CD4-positive, alpha-beta T cell treated with Interleukin-21 for 1 hour (primary cell): ENCODE results near the gene OPRL1.
"Not testable (repeated sequence)": the region's sequence is repeated elsewhere in the genome, so short reads cannot be mapped to it uniquely, and the experiment has no call there.

Experiments
- DNase-seq: peaks from one replicate; pipeline ENCODE4 v3.0.0-alpha.2; 2020

Gene OPRL1

DNA sequence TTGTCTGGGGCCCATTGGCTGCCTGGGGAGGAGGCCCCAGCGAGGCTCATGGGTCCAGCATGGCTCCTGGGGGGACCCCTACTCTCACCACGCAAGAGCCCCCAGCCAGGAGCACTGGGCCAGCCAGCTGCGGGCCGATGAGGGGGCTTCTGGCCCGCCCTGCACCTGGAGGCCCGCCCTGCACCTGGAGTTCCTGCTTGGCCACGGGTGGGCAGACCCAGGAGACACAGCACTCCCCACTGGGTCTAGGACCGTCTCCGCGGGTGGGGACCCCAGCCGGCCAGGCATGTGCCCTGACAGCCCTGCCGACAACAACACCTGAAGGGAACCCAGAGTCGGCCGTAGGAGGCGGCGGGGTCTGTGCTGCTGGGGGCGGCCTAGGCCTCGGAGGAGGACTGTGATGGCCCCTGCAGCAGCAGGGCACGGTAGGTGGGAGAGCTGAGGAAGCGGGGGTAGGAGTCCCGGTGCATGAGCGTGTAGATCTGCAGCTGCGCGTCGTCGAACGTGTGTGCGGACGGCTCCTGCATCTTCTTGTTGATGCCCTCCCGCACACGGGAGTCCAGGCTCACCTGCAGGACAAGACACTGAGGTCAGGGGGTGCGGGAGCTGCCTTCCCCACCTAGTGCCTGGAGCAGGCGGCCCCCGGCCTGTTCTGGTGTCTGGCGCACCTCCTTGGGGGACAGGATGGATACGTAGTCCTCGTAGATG lies 6.3 kb upstream of the OPRL1 start:
- no peak for DNase-seq

- DNase-seq, result no peak
These were observed 5.6 kb upstream of the OPRL1 start for GRCh38 chr20:64074184-64074789.

DNA sequence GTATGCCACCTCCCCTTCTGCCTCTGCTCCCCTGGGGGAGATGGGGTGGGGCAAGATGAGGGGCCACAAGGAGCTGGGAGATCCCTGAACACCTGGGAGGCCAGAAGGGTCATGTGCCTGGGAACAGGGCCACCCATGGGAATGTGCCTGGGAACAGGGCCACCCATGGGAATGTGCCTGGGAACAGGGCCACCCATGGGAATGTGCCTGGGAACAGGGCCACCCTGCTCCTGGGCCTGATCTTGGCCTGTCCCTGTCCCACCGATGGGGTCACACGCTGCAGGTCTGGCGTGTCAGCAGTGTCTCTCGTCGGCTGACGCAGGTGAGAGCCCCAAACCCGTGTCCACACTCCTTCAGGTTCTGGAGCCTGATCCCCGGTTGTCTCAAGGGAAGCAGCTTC lies 4.9 kb upstream of the OPRL1 start:
- no peak for DNase-seq

DNA sequence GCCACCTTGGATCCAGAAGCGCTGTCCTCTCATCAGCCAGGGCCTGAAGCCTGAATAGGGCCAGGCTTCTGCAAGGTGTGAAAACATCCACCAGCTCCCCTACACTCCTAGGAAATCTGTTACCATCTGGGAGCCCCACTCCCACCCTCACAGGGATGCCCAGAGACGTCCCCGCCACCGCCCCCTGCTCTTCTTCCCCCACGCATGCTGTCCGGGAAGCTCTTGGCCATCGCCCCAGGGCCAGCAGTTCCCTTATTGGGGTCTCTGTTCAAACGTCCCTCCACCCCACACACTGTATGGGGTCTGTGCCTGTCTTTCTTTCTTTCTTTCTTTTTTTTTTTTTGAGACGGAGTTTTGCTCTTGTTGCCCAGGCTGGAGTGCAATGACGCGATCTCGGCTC lies 4.3 kb upstream of the OPRL1 start:
- DNase-seq, result no peak

GRCh38 chr20:64076061-64076997 lies 3.6 kb upstream of the OPRL1 start:
- DNase-seq, result no peak

DNA sequence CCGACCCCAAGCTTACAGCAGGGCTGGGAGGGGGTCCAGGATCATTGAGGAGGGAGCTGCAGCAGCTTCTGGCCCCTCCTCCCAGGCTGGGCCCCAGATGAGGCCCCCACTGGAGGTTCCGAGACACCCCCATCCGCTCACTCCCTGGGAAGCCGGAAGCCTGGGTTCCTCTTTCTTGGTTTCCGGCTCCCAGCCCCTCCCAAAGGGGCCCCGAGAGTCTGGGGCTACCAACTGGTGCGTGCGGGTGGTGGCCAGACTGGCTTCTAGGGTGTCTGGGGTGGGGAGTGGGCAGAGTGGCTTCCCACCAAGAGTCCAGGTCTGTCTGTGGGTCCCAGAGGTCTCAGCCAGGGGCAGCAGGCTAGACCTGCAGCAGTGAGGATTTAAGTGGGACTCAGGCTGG lies 2.8 kb upstream of the OPRL1 start:
- peak; percentile 43 for DNase-seq

DNA sequence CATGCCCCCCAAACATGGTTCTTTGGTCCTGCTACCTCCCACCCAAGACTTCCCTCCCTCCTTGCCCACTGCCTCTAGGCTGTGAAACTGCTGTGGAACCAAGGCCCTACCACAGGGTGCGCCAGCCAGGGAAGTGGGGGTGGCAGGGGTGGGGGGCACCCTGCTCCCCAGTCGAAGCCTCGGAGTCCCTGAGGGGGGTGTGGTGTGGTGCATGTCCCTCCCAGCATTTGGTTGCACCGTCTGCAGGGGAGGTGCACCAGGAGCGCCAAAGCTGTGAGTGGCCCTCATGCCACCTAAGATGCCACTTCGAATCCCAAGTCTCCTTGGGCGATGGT lies 2.4 kb upstream of the OPRL1 start:
- no peak for DNase-seq

- peak; percentile 65 for DNase-seq
These were observed 1.9 kb upstream of the OPRL1 start for GRCh38 chr20:64077876-64078551.

GRCh38 chr20:64078934-64079272 lies 979 bp upstream of the OPRL1 start:
- DNase-seq, result no peak

GRCh38 chr20:64079273-64080012 lies 439 bp upstream of the OPRL1 start, which contains the start of gene RGS19:
Gene RGS19 (minus strand): TSS chr20:64079518. CDS start chr20:64076886, 2,632 bp downstream.
- peak; percentile 78 for DNase-seq

- DNase-seq, result no peak
These were observed 1.1 kb downstream of the OPRL1 start for GRCh38 chr20:64080813-64081623.

- no peak for DNase-seq
These were observed 1.7 kb downstream of the OPRL1 start for GRCh38 chr20:64081624-64081964.

- DNase-seq, result no peak
These were observed 2.3 kb downstream of the OPRL1 start for GRCh38 chr20:64082126-64082731.

DNA sequence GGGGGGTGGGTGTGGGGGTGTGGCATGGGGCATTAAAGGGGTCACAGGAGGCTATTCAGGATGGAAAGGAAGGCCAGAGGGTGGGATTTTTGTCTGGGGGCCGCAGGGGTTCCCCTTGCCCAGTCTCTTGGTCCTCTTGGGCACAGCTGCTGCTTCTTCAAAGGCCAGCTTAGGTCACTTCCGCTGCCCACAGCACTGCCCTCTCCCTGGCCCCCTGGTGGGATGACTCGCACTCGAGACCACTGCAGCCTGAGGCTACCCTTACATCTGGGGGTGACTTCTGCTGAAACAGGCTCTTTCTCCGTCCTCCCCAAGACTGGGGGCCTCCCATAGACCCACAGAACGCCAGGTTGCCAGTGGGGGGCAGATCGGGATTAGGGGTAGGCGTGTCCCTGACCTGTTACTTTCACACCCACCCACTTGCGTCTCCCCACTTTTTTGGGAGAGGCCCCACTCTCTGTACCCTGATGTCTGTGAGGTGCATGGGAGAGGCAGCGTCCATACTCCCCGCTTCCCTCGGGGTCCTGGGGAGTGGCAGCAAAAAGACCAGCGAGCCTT lies 3.0 kb downstream of the OPRL1 start:
- no peak for DNase-seq

DNA sequence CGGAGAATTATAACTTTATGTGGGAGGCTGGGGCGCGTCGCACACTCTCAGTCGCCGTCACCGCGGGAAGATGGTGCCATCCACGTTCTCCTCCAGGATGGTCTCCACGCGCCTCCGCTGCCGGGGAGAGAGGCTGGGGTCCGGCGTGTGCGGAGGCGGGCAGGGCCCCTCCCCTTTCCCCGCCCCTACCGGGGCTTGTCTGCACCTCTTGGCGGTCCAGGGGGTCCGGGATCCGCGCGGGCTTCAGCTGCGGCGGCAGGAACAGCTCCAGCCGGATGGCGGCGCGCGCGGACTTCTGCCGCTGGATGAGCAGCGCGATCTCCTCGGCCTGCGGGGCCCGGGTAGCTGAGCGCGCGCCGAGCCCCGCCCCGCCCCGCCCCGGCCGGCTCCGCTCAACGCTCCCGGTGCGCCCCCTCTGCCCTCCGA lies 3.5 kb downstream of the OPRL1 start:
- peak; percentile 77 for DNase-seq

DNA sequence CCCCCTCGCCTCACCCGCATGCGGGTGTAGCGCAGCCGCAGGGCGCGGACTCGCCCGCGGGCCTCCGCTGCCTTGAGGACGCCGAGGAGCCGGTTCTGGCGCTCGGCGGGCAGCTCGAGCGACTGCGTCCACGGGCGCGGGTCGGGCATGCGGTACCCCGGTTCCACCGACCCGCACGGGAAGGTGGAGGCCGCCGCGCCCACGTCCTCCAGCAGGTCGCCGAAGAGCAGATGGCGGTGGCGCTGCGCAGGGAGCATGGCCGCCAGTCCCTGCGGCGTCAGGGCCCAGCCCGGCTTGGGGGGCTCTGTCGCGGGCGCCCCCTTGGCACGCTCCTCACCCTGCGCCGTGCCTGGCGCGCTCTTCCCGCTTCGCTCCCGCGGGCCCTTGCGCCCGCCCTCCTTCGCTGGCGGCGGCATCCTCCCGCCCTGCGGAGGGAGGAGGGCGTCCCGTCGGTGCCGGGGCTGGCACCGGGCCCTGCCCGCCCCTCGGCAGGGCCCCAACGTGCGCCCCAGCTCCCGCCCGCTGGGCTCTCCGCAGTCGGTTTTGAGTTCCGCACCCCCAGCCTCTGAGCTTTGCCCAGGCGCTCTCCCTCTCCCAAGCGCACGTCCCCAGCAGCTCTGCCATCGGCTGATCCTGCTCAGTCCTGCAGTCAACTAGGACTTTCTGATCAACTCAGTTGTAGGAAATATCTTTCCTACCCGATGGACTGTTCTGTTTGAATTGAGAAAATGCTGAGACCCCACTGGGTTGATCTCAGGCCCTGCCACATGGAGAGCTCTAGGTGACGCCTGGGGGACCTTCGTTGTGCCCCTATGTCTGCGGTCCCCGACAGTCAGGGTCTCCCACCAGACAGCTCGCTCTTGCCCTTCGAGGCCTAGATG lies 4.2 kb downstream of the OPRL1 start, which contains the start of gene LKAAEAR1:
Gene LKAAEAR1, minus strand, starts transcription at position 595 of the 881 bp plus-strand sequence. Its CDS starts 179 bp downstream, at position 416.
- no peak for DNase-seq

GRCh38 chr20:64084685-64085152 lies 4.8 kb downstream of the OPRL1 start:
- DNase-seq, result no peak

DNA sequence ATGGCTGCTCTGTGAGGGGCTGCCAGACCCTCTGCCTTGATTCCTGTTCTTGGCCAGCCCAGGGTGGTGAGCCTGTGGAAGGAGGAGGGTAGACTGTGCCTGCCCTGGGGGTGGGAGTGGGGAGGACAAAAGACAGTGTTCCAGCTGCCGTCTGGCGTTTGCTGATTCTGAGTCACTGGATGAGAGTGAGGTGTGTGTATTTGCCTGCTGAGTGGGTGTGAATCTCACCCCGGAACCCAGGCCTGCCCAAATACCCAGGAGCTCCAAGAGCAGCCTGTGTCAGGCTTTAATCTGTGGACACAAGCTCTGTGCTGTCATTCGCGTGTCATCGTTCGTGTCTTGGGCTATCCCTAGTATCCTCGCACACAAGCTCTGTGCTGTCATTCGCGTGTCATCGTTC lies 6.9 kb downstream of the OPRL1 start:
- no peak for DNase-seq

GRCh38 chr20:64087226-64087825 lies 7.4 kb downstream of the OPRL1 start:
- DNase-seq, result not testable (repeated sequence)
